ENCODE measurements around the gene GMIP.

GMIP gene

GRCh38 chr19:19632661-19633060 is 10.8 kb downstream of the GMIP start:
- Histone ChIP-seq H3K9me3 (ENCODE audit: control insufficient read depth in 1 of 2, low read length in 2 of 2) (no peaks in the 10 kb centered on the region), H3K4me1 (ENCODE audit: control insufficient read depth in 1 of 2, insufficient read depth in 2 of 2, low read length in 2 of 2) (peaks cover 0 to 11% of the 10 kb centered on the region in 2 donors), H3K27me3 (ENCODE audit: low read depth, low read length) (no peaks in the 10 kb centered on the region), H3K4me3 (ENCODE audit: low read depth in 1 of 2, low read length in 2 of 2) (no peak overlapping the region), H3K36me3 (ENCODE audit: control insufficient read depth in 1 of 2, insufficient read depth in 2 of 2, low read length in 2 of 2) (peaks cover 20 to 28% of the 10 kb centered on the region in 2 donors), H3K27ac (ENCODE audit: low read length) (no peak overlapping the region)

- Histone ChIP-seq H3K36me3 (ENCODE audit: control insufficient read depth in 1 of 2, insufficient read depth in 2 of 2, low read length in 2 of 2) (peaks cover 20% of the 10 kb centered on the region in 2 donors), H3K4me3 (ENCODE audit: low read depth in 1 of 2, low read length in 2 of 2) (no peak overlapping the region), H3K27ac (ENCODE audit: low read length) (no peak overlapping the region), H3K9me3 (ENCODE audit: control insufficient read depth in 1 of 2, low read length in 2 of 2) (no peaks in the 10 kb centered on the region), H3K27me3 (ENCODE audit: low read depth, low read length) (no peaks in the 10 kb centered on the region), H3K4me1 (ENCODE audit: control insufficient read depth in 1 of 2, insufficient read depth in 2 of 2, low read length in 2 of 2) (peaks cover 0 to 16% of the 10 kb centered on the region in 2 donors)
These were observed 12.1 kb downstream of the GMIP start for GRCh38 chr19:19631346-19631745.

GRCh38 chr19:19630426-19630825 is 13.0 kb downstream of the GMIP start:
- H3K27ac ChIP-seq (ENCODE audit: low read length) = no peak overlapping the region
- H3K4me1 ChIP-seq (ENCODE audit: control insufficient read depth in 1 of 2, insufficient read depth in 2 of 2, low read length in 2 of 2) = peaks cover 0 to 16% of the 10 kb centered on the region in 2 donors
- no peaks in the 10 kb centered on the region for H3K9me3 ChIP-seq (ENCODE audit: control insufficient read depth in 1 of 2, low read length in 2 of 2)
- H3K36me3 ChIP-seq (ENCODE audit: control insufficient read depth in 1 of 2, insufficient read depth in 2 of 2, low read length in 2 of 2) = peaks cover 18 to 19% of the 10 kb centered on the region in 2 donors
- H3K4me3 ChIP-seq (ENCODE audit: low read depth in 1 of 2, low read length in 2 of 2) = no peak overlapping the region
- no peaks in the 10 kb centered on the region for H3K27me3 ChIP-seq (ENCODE audit: low read depth, low read length)

- no peak overlapping the region for H3K27ac ChIP-seq (ENCODE audit: low read length)
- peaks cover 14 to 15% of the 10 kb centered on the region in 2 donors for H3K36me3 ChIP-seq (ENCODE audit: control insufficient read depth in 1 of 2, insufficient read depth in 2 of 2, low read length in 2 of 2)
- no peaks in the 10 kb centered on the region for H3K27me3 ChIP-seq (ENCODE audit: low read depth, low read length)
- H3K4me3 ChIP-seq (ENCODE audit: low read depth in 1 of 2, low read length in 2 of 2) = no peak overlapping the region
- peaks cover 0 to 16% of the 10 kb centered on the region in 2 donors for H3K4me1 ChIP-seq (ENCODE audit: control insufficient read depth in 1 of 2, insufficient read depth in 2 of 2, low read length in 2 of 2)
- H3K9me3 ChIP-seq (ENCODE audit: control insufficient read depth in 1 of 2, low read length in 2 of 2) = no peaks in the 10 kb centered on the region
These were observed 13.4 kb downstream of the GMIP start for GRCh38 chr19:19630062-19630414.

- H3K4me1 ChIP-seq (ENCODE audit: control insufficient read depth in 1 of 2, insufficient read depth in 2 of 2, low read length in 2 of 2) = peaks cover 0 to 16% of the 10 kb centered on the region in 2 donors
- peaks cover under 1 to 5% of the 10 kb centered on the region in 2 donors for H3K36me3 ChIP-seq (ENCODE audit: control insufficient read depth in 1 of 2, insufficient read depth in 2 of 2, low read length in 2 of 2)
- no peaks in the 10 kb centered on the region for H3K27me3 ChIP-seq (ENCODE audit: low read depth, low read length)
- no peak overlapping the region for H3K27ac ChIP-seq (ENCODE audit: low read length)
- peak overlapping the region in 1 of 2 donors; percentile 57 for H3K4me3 ChIP-seq (ENCODE audit: low read depth in 1 of 2, low read length in 2 of 2)
- H3K9me3 ChIP-seq (ENCODE audit: control insufficient read depth in 1 of 2, low read length in 2 of 2) = no peaks in the 10 kb centered on the region
These were observed 14.8 kb downstream of the GMIP start for GRCh38 chr19:19628501-19629134.

- Histone ChIP-seq H3K4me3 (ENCODE audit: low read depth in 1 of 2, low read length in 2 of 2) (peak within 1 kb of the TSS; percentile 28 to 57), H3K9me3 (ENCODE audit: control insufficient read depth in 1 of 2, low read length in 2 of 2) (no peaks in the 10 kb centered on the region), H3K27me3 (ENCODE audit: low read depth, low read length) (no peaks in the 10 kb centered on the region), H3K27ac (ENCODE audit: low read length) (no peak within 1 kb of the TSS), H3K4me1 (ENCODE audit: control insufficient read depth in 1 of 2, insufficient read depth in 2 of 2, low read length in 2 of 2) (peaks cover 0 to 16% of the 10 kb centered on the region in 2 donors), H3K36me3 (ENCODE audit: control insufficient read depth in 1 of 2, insufficient read depth in 2 of 2, low read length in 2 of 2) (no peaks in the 10 kb centered on the region)
These were observed 15.6 kb downstream of the GMIP start, which contains the start of gene LPAR2 for GRCh38 chr19:19627621-19628500. LPAR2 (minus strand) TSS chr19:19628220; CDS start chr19:19627275, 945 bp downstream.

GRCh38 chr19:19626516-19627472 is 16.7 kb downstream of the GMIP start:
- Histone ChIP-seq H3K36me3 (ENCODE audit: control insufficient read depth in 1 of 2, insufficient read depth in 2 of 2, low read length in 2 of 2) (no peaks in the 10 kb centered on the region), H3K27me3 (ENCODE audit: low read depth, low read length) (no peaks in the 10 kb centered on the region), H3K4me3 (ENCODE audit: low read depth in 1 of 2, low read length in 2 of 2) (peak overlapping the region in 1 of 2 donors; percentile 57), H3K4me1 (ENCODE audit: control insufficient read depth in 1 of 2, insufficient read depth in 2 of 2, low read length in 2 of 2) (peaks cover 0 to 16% of the 10 kb centered on the region in 2 donors), H3K9me3 (ENCODE audit: control insufficient read depth in 1 of 2, low read length in 2 of 2) (no peaks in the 10 kb centered on the region), H3K27ac (ENCODE audit: low read length) (no peak overlapping the region)

GRCh38 chr19:19624032-19624570 is 19.4 kb downstream of the GMIP start:
- H3K27ac ChIP-seq (ENCODE audit: low read length) = no peak overlapping the region
- H3K9me3 ChIP-seq (ENCODE audit: control insufficient read depth in 1 of 2, low read length in 2 of 2) = no peaks in the 10 kb centered on the region
- H3K27me3 ChIP-seq (ENCODE audit: low read depth, low read length) = no peaks in the 10 kb centered on the region
- no peak overlapping the region for H3K4me3 ChIP-seq (ENCODE audit: low read depth in 1 of 2, low read length in 2 of 2)
- H3K4me1 ChIP-seq (ENCODE audit: control insufficient read depth in 1 of 2, insufficient read depth in 2 of 2, low read length in 2 of 2) = peaks cover 0 to 17% of the 10 kb centered on the region in 2 donors
- H3K36me3 ChIP-seq (ENCODE audit: control insufficient read depth in 1 of 2, insufficient read depth in 2 of 2, low read length in 2 of 2) = no peaks in the 10 kb centered on the region

GRCh38 chr19:19623383-19623782 is 20.1 kb downstream of the GMIP start:
- no peaks in the 10 kb centered on the region for H3K27me3 ChIP-seq (ENCODE audit: low read depth, low read length)
- peaks cover 0 to 19% of the 10 kb centered on the region in 2 donors for H3K4me1 ChIP-seq (ENCODE audit: control insufficient read depth in 1 of 2, insufficient read depth in 2 of 2, low read length in 2 of 2)
- no peaks in the 10 kb centered on the region for H3K9me3 ChIP-seq (ENCODE audit: control insufficient read depth in 1 of 2, low read length in 2 of 2)
- no peak overlapping the region for H3K27ac ChIP-seq (ENCODE audit: low read length)
- no peak overlapping the region for H3K4me3 ChIP-seq (ENCODE audit: low read depth in 1 of 2, low read length in 2 of 2)
- no peaks in the 10 kb centered on the region for H3K36me3 ChIP-seq (ENCODE audit: control insufficient read depth in 1 of 2, insufficient read depth in 2 of 2, low read length in 2 of 2)

- Histone ChIP-seq H3K27ac (ENCODE audit: low read length) (no peak overlapping the region), H3K9me3 (ENCODE audit: control insufficient read depth in 1 of 2, low read length in 2 of 2) (no peaks in the 10 kb centered on the region), H3K27me3 (ENCODE audit: low read depth, low read length) (no peaks in the 10 kb centered on the region), H3K4me1 (ENCODE audit: control insufficient read depth in 1 of 2, insufficient read depth in 2 of 2, low read length in 2 of 2) (peaks cover 0 to 11% of the 10 kb centered on the region in 2 donors), H3K36me3 (ENCODE audit: control insufficient read depth in 1 of 2, insufficient read depth in 2 of 2, low read length in 2 of 2) (no peaks in the 10 kb centered on the region), H3K4me3 (ENCODE audit: low read depth in 1 of 2, low read length in 2 of 2) (no peak overlapping the region)
These were observed 23.6 kb downstream of the GMIP start for GRCh38 chr19:19619849-19620210.
